HEK293 (cell line): Measurements from ENCODE around the gene ARL16.

Experiments used
- CTCF ChIA-PET: fragments of 350-600 bp; formaldehyde crosslinking; extraction: SDS; loops from one replicate; lab custom pipeline; 2021; ENCODE audit warnings: antibody characterized with exemption; lab: Yijun Ruan, JAX
- POLR2A ChIA-PET: fragments of 300-600 bp; formaldehyde crosslinking; extraction: SDS; loops from one replicate; lab custom pipeline; 2020; ENCODE audit warnings: antibody characterized with exemption, inconsistent platforms; lab: Yijun Ruan, JAX
- H3K27ac ChIP-seq: fragments of 200-500 bp; sonication (Bioruptor generic); 2 replicates; pipeline ENCODE4 v1.5.1; 2014; ENCODE audit warnings: low read depth, low read length, control low read depth, inconsistent platforms; ENCODE audit errors: extremely low read depth
- H3K36me3 ChIP-seq, 2 experiments: fragments of 200-500 bp in 1 of 2; sonication (Bioruptor generic) in 1 of 2; 1 replicate in 1 of 2; 2 replicates in 1 of 2; pipeline ENCODE4 v1.5.1; 2014 to 2017; ENCODE audit warnings: inconsistent platforms in 2 of 2, low read length in 2 of 2; ENCODE audit not compliant: control insufficient read depth in 2 of 2, insufficient read depth in 1 of 2
- H3K4me1 ChIP-seq: fragments of 200-500 bp; sonication (Bioruptor generic); 2 replicates; pipeline ENCODE4 v1.5.1; 2014; ENCODE audit warnings: mild to moderate bottlenecking, low read length, inconsistent platforms; ENCODE audit not compliant: control insufficient read depth, insufficient read depth
- H3K4me3 ChIP-seq: 2 replicates; pipeline ENCODE4 v1.5.1; 2011; ENCODE audit warnings: low read depth, mild to moderate bottlenecking, control low read depth, low read length, moderate library complexity
- H3K9me3 ChIP-seq: fragments of 200-500 bp; sonication (Bioruptor generic); 2 replicates; pipeline ENCODE4 v1.5.1; 2014; ENCODE audit warnings: low read depth, low read length, inconsistent platforms; ENCODE audit not compliant: control insufficient read depth, insufficient read depth
- GLI2 ChIP-seq: fragments of 450-650 bp; formaldehyde crosslinking; IDR thresholded peaks from 2 replicates; pipeline ENCODE4; 2017; ENCODE audit warnings: missing biosample characterization, missing genetic modification characterization, low read depth, borderline replicate concordance
- IKZF3 ChIP-seq: fragments of 450-650 bp; IDR thresholded peaks from 2 replicates; pipeline ENCODE4 v1.5.0; 2018; ENCODE audit warnings: missing biosample characterization, mild to moderate bottlenecking, missing genetic modification characterization, moderate library complexity
- KLF8 ChIP-seq: fragments of 450-650 bp; formaldehyde crosslinking; IDR thresholded peaks from 2 replicates; pipeline ENCODE4 v1.5.1; 2016; ENCODE audit warnings: missing biosample characterization, missing genetic modification characterization
- MEIS1 ChIP-seq: sonication (generic); formaldehyde crosslinking; IDR thresholded peaks from 2 replicates; pipeline ENCODE4 v1.8.1; 2022; ENCODE audit warnings: missing genetic modification reagents, mild to moderate bottlenecking, borderline replicate concordance
- OSR2 ChIP-seq: fragments of 450-650 bp; formaldehyde crosslinking; IDR thresholded peaks from 2 replicates; pipeline ENCODE4 v1.5.1; 2016; ENCODE audit warnings: missing biosample characterization, missing genetic modification characterization
- PRDM1 ChIP-seq: fragments of 450-650 bp; formaldehyde crosslinking; IDR thresholded peaks from 2 replicates; pipeline ENCODE4; 2016; ENCODE audit warnings: missing biosample characterization, missing genetic modification characterization
- ZBTB8A ChIP-seq: fragments of 450-650 bp; formaldehyde crosslinking; IDR thresholded peaks from 2 replicates; pipeline ENCODE4 v1.5.1; 2016; ENCODE audit warnings: missing biosample characterization, missing genetic modification characterization
- ZNF175 ChIP-seq: fragments of 450-650 bp; formaldehyde crosslinking; IDR thresholded peaks from 2 replicates; pipeline ENCODE4 v1.5.1; 2016; ENCODE audit warnings: missing biosample characterization, missing genetic modification characterization
- ZNF248 ChIP-seq: fragments of 450-650 bp; formaldehyde crosslinking; IDR thresholded peaks from 2 replicates; pipeline ENCODE4 v1.5.1; 2017; ENCODE audit warnings: missing biosample characterization, missing genetic modification characterization
- ZNF266 ChIP-seq: fragments of 450-650 bp; formaldehyde crosslinking; IDR thresholded peaks from 2 replicates; pipeline ENCODE4 v1.5.1; 2016; ENCODE audit warnings: missing biosample characterization, missing genetic modification characterization, low read depth
- ZNF510 ChIP-seq: fragments of 450-650 bp; formaldehyde crosslinking; IDR thresholded peaks from 2 replicates; pipeline ENCODE4 v1.5.1; 2018; ENCODE audit warnings: mild to moderate bottlenecking, missing genetic modification characterization, missing biosample characterization; ENCODE audit not compliant: insufficient replicate concordance
- ZNF626 ChIP-seq: fragments of 450-650 bp; sonication (Bioruptor Pico); formaldehyde crosslinking; IDR thresholded peaks from 2 replicates; pipeline ENCODE4 v1.5.1; 2018; ENCODE audit warnings: missing biosample characterization, missing genetic modification characterization, inconsistent platforms
- TF ChIP-seq, protein P1 (sequence below): fragments of 450-650 bp; formaldehyde crosslinking; IDR thresholded peaks from 2 replicates; pipeline ENCODE4 v1.5.1; 2016; ENCODE audit warnings: missing biosample characterization, missing genetic modification characterization
- TF ChIP-seq, protein P2 (sequence below): fragments of 450-650 bp; formaldehyde crosslinking; IDR thresholded peaks from 2 replicates; pipeline ENCODE4 v1.5.1; 2016; ENCODE audit warnings: missing biosample characterization, missing genetic modification characterization
- TF ChIP-seq, protein P3 (sequence below): fragments of 450-650 bp; IDR thresholded peaks from 2 replicates; pipeline ENCODE4 v1.5.1; 2018; ENCODE audit warnings: missing biosample characterization, missing genetic modification characterization
- TF ChIP-seq, protein P4 (sequence below): fragments of 450-650 bp; formaldehyde crosslinking; IDR thresholded peaks from 2 replicates; pipeline ENCODE4 v1.5.1; 2016; ENCODE audit warnings: missing biosample characterization, missing genetic modification characterization
- TF ChIP-seq, protein P5 (sequence below): fragments of 450-650 bp; formaldehyde crosslinking; IDR thresholded peaks from 2 replicates; pipeline ENCODE4 v1.5.1; 2017; ENCODE audit warnings: missing biosample characterization, missing genetic modification characterization

Gene ARL16

GRCh38 chr17:81635431-81635830 is 48.2 kb downstream of the ARL16 start (continued):
- TF ChIP-seq KLF8, result no peak
- no peak for TF ChIP-seq MEIS1
- TF ChIP-seq, protein P1, sequence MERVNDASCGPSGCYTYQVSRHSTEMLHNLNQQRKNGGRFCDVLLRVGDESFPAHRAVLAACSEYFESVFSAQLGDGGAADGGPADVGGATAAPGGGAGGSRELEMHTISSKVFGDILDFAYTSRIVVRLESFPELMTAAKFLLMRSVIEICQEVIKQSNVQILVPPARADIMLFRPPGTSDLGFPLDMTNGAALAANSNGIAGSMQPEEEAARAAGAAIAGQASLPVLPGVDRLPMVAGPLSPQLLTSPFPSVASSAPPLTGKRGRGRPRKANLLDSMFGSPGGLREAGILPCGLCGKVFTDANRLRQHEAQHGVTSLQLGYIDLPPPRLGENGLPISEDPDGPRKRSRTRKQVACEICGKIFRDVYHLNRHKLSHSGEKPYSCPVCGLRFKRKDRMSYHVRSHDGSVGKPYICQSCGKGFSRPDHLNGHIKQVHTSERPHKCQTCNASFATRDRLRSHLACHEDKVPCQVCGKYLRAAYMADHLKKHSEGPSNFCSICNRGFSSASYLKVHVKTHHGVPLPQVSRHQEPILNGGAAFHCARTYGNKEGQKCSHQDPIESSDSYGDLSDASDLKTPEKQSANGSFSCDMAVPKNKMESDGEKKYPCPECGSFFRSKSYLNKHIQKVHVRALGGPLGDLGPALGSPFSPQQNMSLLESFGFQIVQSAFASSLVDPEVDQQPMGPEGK (tag by site-specific recombination), result no peak
- no peak for TF ChIP-seq ZNF248 (tag by site-specific recombination)
- TF ChIP-seq ZNF175 (tag by site-specific recombination), result no peak
- TF ChIP-seq, protein P2, sequence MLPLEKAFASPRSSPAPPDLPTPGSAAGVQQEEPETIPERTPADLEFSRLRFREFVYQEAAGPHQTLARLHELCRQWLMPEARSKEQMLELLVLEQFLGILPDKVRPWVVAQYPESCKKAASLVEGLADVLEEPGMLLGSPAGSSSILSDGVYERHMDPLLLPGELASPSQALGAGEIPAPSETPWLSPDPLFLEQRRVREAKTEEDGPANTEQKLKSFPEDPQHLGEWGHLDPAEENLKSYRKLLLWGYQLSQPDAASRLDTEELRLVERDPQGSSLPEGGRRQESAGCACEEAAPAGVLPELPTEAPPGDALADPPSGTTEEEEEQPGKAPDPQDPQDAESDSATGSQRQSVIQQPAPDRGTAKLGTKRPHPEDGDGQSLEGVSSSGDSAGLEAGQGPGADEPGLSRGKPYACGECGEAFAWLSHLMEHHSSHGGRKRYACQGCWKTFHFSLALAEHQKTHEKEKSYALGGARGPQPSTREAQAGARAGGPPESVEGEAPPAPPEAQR (tag by site-specific recombination), result no peak
- TF ChIP-seq GLI2 (tag by site-specific recombination), result no peak

GRCh38 chr17:81631482-81631881 is 52.1 kb downstream of the ARL16 start:
- peaks cover 6% of the 10 kb centered on the region; the same call in 1 of the 2 replicates for H3K4me1 ChIP-seq
- ChIA-PET POLR2A (interaction anchor here (0.7 to 1.6 kb wide), 4 partner anchors 31 to 83 kb away, joined by 3 to 5 read pairs (median 4); partner anchors contain the start of genes ARL16 and HGS), CTCF (interaction anchor here (0.6 to 1.2 kb wide), 5 partner anchors 12 to 40 kb away, joined by 3 to 4 read pairs (median 3); no protein-coding TSS in a partner anchor)
- H3K4me3 ChIP-seq, result no peak overlapping the region
- H3K27ac ChIP-seq, result no peak overlapping the region
- TF ChIP-seq PRDM1 (tag by site-specific recombination), result no peak
- TF ChIP-seq ZNF626, result no peak
- no peak for TF ChIP-seq OSR2 (tag by site-specific recombination)
- no peak for TF ChIP-seq ZBTB8A (tag by site-specific recombination)
- no peak for TF ChIP-seq ZNF266 (tag by site-specific recombination)
- TF ChIP-seq ZNF510 (tag by site-specific recombination), result no peak
- TF ChIP-seq, protein P3, sequence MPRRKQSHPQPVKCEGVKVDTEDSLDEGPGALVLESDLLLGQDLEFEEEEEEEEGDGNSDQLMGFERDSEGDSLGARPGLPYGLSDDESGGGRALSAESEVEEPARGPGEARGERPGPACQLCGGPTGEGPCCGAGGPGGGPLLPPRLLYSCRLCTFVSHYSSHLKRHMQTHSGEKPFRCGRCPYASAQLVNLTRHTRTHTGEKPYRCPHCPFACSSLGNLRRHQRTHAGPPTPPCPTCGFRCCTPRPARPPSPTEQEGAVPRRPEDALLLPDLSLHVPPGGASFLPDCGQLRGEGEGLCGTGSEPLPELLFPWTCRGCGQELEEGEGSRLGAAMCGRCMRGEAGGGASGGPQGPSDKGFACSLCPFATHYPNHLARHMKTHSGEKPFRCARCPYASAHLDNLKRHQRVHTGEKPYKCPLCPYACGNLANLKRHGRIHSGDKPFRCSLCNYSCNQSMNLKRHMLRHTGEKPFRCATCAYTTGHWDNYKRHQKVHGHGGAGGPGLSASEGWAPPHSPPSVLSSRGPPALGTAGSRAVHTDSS, result no peak
- TF ChIP-seq, protein P4, sequence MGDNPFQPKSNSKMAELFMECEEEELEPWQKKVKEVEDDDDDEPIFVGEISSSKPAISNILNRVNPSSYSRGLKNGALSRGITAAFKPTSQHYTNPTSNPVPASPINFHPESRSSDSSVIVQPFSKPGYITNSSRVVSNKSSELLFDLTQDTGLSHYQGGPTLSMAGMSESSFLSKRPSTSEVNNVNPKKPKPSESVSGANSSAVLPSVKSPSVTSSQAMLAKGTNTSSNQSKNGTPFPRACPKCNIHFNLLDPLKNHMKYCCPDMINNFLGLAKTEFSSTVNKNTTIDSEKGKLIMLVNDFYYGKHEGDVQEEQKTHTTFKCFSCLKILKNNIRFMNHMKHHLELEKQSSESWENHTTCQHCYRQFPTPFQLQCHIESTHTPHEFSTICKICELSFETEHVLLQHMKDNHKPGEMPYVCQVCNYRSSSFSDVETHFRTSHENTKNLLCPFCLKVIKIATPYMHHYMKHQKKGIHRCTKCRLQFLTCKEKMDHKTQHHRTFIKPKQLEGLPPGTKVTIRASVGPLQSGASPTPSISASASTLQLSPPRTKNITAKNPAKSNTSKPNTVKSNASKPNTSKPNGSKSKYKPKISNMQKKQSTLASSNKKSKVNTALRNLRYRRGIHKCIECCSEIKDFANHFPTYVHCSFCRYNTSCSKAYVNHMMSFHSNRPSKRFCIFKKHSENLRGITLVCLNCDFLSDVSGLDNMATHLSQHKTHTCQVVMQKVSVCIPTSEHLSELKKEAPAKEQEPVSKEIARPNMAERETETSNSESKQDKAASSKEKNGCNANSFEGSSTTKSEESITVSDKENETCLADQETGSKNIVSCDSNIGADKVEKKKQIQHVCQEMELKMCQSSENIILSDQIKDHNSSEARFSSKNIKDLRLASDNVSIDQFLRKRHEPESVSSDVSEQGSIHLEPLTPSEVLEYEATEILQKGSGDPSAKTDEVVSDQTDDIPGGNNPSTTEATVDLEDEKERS (tag by site-specific recombination), result no peak
- no peak for TF ChIP-seq IKZF3 (tag by site-specific recombination)
- TF ChIP-seq, protein P5, sequence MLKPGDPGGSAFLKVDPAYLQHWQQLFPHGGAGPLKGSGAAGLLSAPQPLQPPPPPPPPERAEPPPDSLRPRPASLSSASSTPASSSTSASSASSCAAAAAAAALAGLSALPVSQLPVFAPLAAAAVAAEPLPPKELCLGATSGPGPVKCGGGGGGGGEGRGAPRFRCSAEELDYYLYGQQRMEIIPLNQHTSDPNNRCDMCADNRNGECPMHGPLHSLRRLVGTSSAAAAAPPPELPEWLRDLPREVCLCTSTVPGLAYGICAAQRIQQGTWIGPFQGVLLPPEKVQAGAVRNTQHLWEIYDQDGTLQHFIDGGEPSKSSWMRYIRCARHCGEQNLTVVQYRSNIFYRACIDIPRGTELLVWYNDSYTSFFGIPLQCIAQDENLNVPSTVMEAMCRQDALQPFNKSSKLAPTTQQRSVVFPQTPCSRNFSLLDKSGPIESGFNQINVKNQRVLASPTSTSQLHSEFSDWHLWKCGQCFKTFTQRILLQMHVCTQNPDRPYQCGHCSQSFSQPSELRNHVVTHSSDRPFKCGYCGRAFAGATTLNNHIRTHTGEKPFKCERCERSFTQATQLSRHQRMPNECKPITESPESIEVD (tag by site-specific recombination), result no peak
- TF ChIP-seq, all 188 proteins: peak for 0
- peaks cover 45 to 54% of the 10 kb centered on the region in 2 experiments for H3K36me3 ChIP-seq
- no peaks in the 10 kb centered on the region for H3K9me3 ChIP-seq
